Neural progenitor cell (in vitro differentiated cells): ENCODE results near the gene FUT2.

Source experiments
- CTCF ChIP-seq: fragments of 200-600 bp; sonication (generic); IDR thresholded peaks from 2 replicates; pipeline ENCODE4 v1.5.1; 2017; ENCODE audit warnings: antibody characterized with exemption, mild to moderate bottlenecking
- EZH2 ChIP-seq: fragments of 200-600 bp; sonication (generic); IDR thresholded peaks from 2 replicates; pipeline ENCODE4 v1.6.1; 2017; ENCODE audit warnings: antibody characterized with exemption, mild to moderate bottlenecking, moderate library complexity

GRCh38 chr19:48731452-48731851 lies 35.7 kb downstream of the FUT2 start:
- TF ChIP-seq CTCF (no peak), EZH2 (no peak)
